ENCODE measurements around the gene LAMTOR2. TPM values are rescaled to one million over a fixed set of nuclear protein-coding genes. Genes with fewer than 3 reads are reported as not detected.
"Not testable (repeated sequence)": the region's sequence is repeated elsewhere in the genome, so short reads cannot be mapped to it uniquely, and the experiment has no call there.

The LAMTOR2 gene
- total RNA-seq, 4 donors from 2014 or later: 32.6 to 51.8 (median 47.8) TPM

DNA sequence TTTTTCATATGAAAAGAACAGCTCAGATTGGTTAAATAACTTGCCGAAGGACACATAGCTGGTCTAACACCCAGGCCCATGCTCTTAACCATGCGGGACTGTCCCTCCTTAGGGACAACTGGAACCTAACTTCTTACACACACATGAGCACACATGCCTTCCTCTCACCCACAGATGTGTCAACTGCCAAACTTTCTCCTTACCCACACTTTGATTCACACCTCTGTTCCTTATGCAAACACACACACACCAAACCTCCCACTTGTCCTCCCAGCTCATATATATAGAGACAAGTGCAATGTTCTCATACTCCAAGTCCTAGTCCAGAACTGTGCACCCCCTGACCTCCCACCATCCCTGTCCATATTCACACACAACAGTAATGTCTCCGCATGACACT, 10.6 kb downstream of the LAMTOR2 start:
- Histone ChIP-seq H3K27ac (no peak overlapping the region), H3K9me3 (no peaks in the 10 kb centered on the region), H3K36me3 (no peaks in the 10 kb centered on the region), H3K27me3 (no peaks in the 10 kb centered on the region), H3K4me3 (no peak overlapping the region), H3K4me1 (peaks cover 0 to 5% (median 0%) of the 10 kb centered on the region in 4 donors)
- no peak for DNase-seq (ENCODE audit: low spot score in 2 of 2)
- 87 to 89% methylated on average over 3 of the region's 3 CpGs for WGBS, 2 donors
- no peak for TF ChIP-seq POLR2A (IDR thresholded peaks at IDR 0.05)
- TF ChIP-seq, protein P1, sequence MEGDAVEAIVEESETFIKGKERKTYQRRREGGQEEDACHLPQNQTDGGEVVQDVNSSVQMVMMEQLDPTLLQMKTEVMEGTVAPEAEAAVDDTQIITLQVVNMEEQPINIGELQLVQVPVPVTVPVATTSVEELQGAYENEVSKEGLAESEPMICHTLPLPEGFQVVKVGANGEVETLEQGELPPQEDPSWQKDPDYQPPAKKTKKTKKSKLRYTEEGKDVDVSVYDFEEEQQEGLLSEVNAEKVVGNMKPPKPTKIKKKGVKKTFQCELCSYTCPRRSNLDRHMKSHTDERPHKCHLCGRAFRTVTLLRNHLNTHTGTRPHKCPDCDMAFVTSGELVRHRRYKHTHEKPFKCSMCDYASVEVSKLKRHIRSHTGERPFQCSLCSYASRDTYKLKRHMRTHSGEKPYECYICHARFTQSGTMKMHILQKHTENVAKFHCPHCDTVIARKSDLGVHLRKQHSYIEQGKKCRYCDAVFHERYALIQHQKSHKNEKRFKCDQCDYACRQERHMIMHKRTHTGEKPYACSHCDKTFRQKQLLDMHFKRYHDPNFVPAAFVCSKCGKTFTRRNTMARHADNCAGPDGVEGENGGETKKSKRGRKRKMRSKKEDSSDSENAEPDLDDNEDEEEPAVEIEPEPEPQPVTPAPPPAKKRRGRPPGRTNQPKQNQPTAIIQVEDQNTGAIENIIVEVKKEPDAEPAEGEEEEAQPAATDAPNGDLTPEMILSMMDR (IDR thresholded peaks at IDR 0.05): no peak
- TF ChIP-seq EP300 (IDR thresholded peaks at IDR 0.05): no peak

DNA sequence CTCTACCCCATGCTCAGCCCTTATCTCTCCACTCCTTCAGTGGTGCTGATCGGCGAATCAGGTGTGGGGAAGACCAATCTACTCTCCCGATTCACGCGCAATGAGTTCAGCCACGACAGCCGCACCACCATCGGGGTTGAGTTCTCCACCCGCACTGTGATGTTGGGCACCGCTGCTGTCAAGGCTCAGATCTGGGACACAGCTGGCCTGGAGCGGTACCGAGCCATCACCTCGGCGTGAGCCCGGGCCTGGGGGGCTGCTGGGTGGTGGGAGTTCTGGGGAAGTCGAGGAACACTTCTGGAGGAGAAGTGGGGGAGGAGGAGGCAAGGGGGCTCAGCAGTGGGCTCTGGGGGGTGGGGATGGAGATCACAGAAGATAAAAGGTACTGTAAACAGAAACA, 11.3 kb downstream of the LAMTOR2 start:
- WGBS, 2 donors: 75 to 79% methylated on average over 16 of the region's 16 CpGs

DNA sequence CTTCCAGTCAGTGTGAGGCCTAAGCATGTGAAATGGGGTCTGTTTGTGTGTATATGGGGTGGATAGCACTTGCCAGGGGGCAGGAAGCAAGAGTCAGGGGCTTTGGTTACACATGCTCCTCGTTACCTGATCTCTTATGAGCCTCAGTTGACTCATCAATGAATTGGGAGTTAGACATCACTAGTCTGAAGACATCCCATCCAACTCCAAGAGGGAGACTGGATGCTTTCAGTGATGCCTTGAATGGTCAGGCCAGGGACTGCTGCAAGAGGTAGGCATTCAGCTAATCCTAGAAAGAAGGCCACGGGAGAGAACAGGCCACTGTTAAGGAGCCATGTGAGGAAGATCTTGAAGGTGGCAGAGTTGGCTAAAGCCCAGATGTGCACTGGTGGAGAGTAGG, 12.7 kb downstream of the LAMTOR2 start:
- H3K36me3 ChIP-seq: no peaks in the 10 kb centered on the region
- H3K27ac ChIP-seq: no peak overlapping the region
- no peak for DNase-seq (ENCODE audit: low spot score in 2 of 2)
- no peaks in the 10 kb centered on the region for H3K27me3 ChIP-seq
- 67 to 72% methylated on average over 2 of the region's 2 CpGs for WGBS, 2 donors
- H3K4me3 ChIP-seq: no peak overlapping the region
- peaks cover 0 to 5% (median 0%) of the 10 kb centered on the region in 4 donors for H3K4me1 ChIP-seq
- H3K9me3 ChIP-seq: no peaks in the 10 kb centered on the region
- TF ChIP-seq, protein P1 (IDR thresholded peaks at IDR 0.05): no peak
- TF ChIP-seq POLR2A (IDR thresholded peaks at IDR 0.05) (no peak), EP300 (IDR thresholded peaks at IDR 0.05) (no peak)

More for the DNA sequence above, 11.3 kb downstream of the LAMTOR2 start:
- TF ChIP-seq POLR2A (IDR thresholded peaks at IDR 0.05): no peak
- TF ChIP-seq, protein P1 (IDR thresholded peaks at IDR 0.05): no peak
- no peak for TF ChIP-seq EP300 (IDR thresholded peaks at IDR 0.05)
- Histone ChIP-seq H3K4me1 (peaks cover 0 to 5% (median 0%) of the 10 kb centered on the region in 4 donors), H3K27ac (no peak overlapping the region), H3K27me3 (no peaks in the 10 kb centered on the region), H3K9me3 (no peaks in the 10 kb centered on the region), H3K36me3 (no peaks in the 10 kb centered on the region), H3K4me3 (no peak overlapping the region)
- no peak for DNase-seq (ENCODE audit: low spot score in 2 of 2)

DNA sequence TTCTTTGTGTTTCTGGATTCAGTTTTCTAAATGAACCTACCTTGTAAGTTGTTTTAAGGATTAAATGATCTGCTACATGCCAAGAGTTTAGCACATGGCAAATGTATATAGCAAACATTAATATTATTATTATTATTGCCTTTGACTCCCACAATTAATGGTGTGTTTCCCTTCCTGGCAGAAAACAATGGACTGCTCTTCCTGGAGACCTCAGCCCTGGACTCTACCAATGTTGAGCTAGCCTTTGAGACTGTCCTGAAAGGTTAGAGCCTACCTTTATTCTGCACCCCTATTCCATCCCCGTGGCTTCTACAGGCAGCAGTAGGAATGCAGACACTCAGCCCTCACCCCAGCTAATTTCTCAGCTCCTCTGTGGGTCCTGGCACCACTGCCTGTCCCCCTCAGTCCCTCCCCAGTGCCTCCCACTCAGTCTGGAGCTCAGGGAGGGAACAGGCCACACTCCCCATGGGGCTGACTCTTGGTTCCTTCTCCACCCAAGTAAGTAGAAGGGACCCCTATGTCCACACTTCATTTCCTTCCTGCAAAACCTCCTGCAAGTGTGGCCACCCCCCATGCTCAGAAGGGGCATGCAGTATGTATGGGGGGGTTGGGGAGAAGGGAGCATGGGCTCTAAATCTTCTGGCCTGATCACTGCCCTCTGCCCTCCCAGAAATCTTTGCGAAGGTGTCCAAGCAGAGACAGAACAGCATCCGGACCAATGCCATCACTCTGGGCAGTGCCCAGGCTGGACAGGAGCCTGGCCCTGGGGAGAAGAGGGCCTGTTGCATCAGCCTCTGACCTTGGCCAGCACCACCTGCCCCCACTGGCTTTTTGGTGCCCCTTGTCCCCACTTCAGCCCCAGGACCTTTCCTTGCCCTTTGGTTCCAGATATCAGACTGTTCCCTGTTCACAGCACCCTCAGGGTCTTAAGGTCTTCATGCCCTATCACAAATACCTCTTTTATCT, 15.2 kb downstream of the LAMTOR2 start:
- Histone ChIP-seq H3K27ac (no peak overlapping the region), H3K36me3 (no peaks in the 10 kb centered on the region), H3K9me3 (no peaks in the 10 kb centered on the region), H3K4me1 (peaks cover 0 to 7% (median 0%) of the 10 kb centered on the region in 4 donors), H3K27me3 (no peaks in the 10 kb centered on the region), H3K4me3 (no peak overlapping the region)
- WGBS, 2 donors: 59 to 68% methylated on average over 3 of the region's 3 CpGs
- TF ChIP-seq, protein P1 (IDR thresholded peaks at IDR 0.05): no peak
- TF ChIP-seq EP300 (IDR thresholded peaks at IDR 0.05) (no peak), POLR2A (IDR thresholded peaks at IDR 0.05) (no peak)
- no peak for DNase-seq (ENCODE audit: low spot score in 2 of 2)

DNA sequence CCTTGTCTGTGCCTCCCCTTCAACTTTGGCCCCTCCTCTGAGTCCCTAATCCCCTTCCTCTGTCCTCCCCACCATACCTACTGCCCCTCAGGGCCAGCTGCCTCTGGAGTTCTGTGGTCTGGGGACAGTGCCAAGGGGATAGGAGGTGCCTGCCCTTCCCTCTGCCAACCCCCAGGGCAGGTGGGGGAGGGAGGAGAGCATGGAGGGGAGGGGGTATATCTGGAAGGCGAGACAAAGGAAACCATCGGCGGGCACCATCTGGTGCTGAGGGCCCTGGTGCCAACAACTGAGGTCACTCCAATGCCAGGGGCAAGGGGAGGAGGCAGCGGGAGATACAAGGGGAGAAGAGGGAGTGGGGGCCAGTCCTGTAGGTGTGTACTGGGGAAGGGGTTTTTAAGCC, 16.0 kb downstream of the LAMTOR2 start:
- Histone ChIP-seq H3K27me3 (no peaks in the 10 kb centered on the region), H3K9me3 (no peaks in the 10 kb centered on the region), H3K36me3 (no peaks in the 10 kb centered on the region), H3K27ac (no peak overlapping the region), H3K4me3 (no peak overlapping the region), H3K4me1 (peaks cover 0 to 14% (median under 1%) of the 10 kb centered on the region in 4 donors)
- no peak for DNase-seq (ENCODE audit: low spot score in 2 of 2)
- WGBS, 2 donors: 26 to 43% methylated on average over 4 of the region's 4 CpGs
- TF ChIP-seq, protein P1 (IDR thresholded peaks at IDR 0.05): no peak
- TF ChIP-seq POLR2A (IDR thresholded peaks at IDR 0.05): no peak
- TF ChIP-seq EP300 (IDR thresholded peaks at IDR 0.05): no peak

DNA sequence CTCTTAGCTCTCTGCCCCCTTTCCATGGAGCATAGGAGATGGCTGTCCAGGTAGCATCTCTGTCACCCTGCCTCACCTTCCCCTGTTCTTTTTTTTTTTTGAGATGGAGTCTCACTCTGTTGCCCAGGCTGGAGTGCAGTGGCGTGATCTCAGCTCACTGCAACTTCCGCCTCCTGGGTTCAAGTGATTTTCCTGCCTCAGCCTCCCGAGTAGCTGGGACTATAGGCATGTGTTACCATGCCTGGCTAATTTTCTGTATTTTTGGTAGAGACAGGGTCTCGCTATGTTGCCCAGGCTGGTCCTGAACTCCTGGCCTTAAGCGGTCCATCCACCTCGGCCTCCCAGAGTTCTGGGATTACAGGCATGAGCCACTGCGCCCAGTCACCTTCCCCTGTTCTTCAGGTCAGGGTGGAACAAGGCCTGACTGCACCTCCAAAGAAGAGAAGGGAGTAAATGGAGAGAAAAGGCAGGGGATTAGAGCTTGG, 16.8 kb downstream of the LAMTOR2 start:
- not testable (repeated sequence) for H3K27ac ChIP-seq; H3K9me3 ChIP-seq; DNase-seq (ENCODE audit: low spot score in 2 of 2); H3K27me3 ChIP-seq; H3K4me3 ChIP-seq; H3K36me3 ChIP-seq
- 82 to 85% methylated on average over 7 of the region's 7 CpGs for WGBS, 2 donors
- H3K4me1 ChIP-seq: peaks cover 0 to 20% (median 3%) of the 10 kb centered on the region in 4 donors

Data from tibial nerve (tissue), 4 donors.